ENCODE results near the gene DOC2A.

Gene DOC2A

DNA sequence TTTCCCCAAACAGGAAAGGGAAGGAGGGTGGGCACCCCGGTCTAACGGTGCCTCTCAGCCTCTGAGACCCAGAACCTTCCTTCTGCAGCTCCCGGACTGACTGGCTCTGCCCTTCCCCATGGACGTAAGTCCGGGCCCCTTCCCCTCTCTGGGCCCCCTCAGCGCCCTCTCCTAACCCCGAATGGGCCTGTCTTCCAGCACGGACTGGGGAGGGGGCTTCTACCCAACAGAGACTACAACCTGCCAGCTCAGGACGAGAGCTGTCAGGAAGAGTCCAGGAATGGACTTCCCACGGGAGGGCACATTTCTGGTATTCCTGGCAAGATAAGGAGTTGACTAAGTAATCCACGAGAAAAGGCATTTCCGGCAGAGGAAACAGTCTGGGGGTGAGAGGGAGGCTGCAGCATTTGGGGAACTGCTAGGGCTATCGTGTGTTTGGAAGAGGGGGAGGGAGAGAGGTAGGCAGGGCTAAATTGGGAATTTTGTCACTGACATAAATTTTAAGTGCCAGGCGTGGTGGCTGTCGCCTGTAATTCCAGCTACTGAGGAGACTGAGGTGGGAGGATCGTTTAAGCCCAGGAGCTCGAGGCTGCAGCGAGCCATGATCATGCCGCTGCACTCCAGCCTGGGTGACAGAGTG is 42.7 kb upstream of the DOC2A start:
- WGBS, 2 donors (ENCODE audit: extremely low coverage in 2 of 2, insufficient read length in 2 of 2, insufficient replicate concordance in 1 of 2), result no CpG with 5 or more reads among the region's 19 CpGs
- peak overlapping the region; percentile 86 for H3K14ac ChIP-seq (ENCODE audit: low read length)
- H4K8ac ChIP-seq (ENCODE audit: low read depth, low read length), result no peak overlapping the region
- peak overlapping the region; percentile 98 for H3K4me2 ChIP-seq (ENCODE audit: insufficient read depth, low read length, poor library complexity, severe bottlenecking)
- H3K27ac ChIP-seq (replicated peaks; ENCODE audit: low read length), result no peak overlapping the region
- peak overlapping the region; percentile 69 for H2BK15ac ChIP-seq (ENCODE audit: low read length)
- peak overlapping the region; percentile 28 for H2AK5ac ChIP-seq (ENCODE audit: low read depth, low read length)
- H2BK120ac ChIP-seq (ENCODE audit: low read depth, low read length), result peak overlapping the region; percentile 63
- peak overlapping the region; percentile 92 for H3K18ac ChIP-seq (ENCODE audit: low read length)
- H2BK12ac ChIP-seq (ENCODE audit: low read length), result peak overlapping the region; percentile 1
- peaks cover 7 to 9% of the 10 kb centered on the region in 2 donors for H3K4me1 ChIP-seq (ENCODE audit: control insufficient read depth in 2 of 2, insufficient read depth in 1 of 2, low read depth in 1 of 2, low read length in 2 of 2)
- H4K91ac ChIP-seq (ENCODE audit: low read depth, low read length, poor library complexity), result no peak overlapping the region
- H3K36me3 ChIP-seq (replicated peaks in 1 of 2; ENCODE audit: control insufficient read depth in 2 of 2, insufficient read depth in 2 of 2, low read length in 2 of 2), result peaks cover 2 to 20% of the 10 kb centered on the region in 2 donors
- H3K23ac ChIP-seq (ENCODE audit: low read depth, low read length, poor library complexity), result peak overlapping the region; percentile 89
- H3K4me3 ChIP-seq (ENCODE audit: low read length in 2 of 2), result peak overlapping the region; percentile 90 to 96
- H2AFZ ChIP-seq (ENCODE audit: low read length), result peak overlapping the region; percentile 99
- peak overlapping the region; percentile 85 for H3K9ac ChIP-seq (ENCODE audit: low read depth, low read length, poor library complexity)
- H2BK5ac ChIP-seq (ENCODE audit: low read length), result peak overlapping the region; percentile 60
- DNase-seq (ENCODE audit: low spot score), result no peak
- H3K9me3 ChIP-seq (replicated peaks in 1 of 2; ENCODE audit: control insufficient read depth in 2 of 2, insufficient read depth in 1 of 2, low read depth in 1 of 2, low read length in 2 of 2), result no peaks in the 10 kb centered on the region
- H3K79me1 ChIP-seq (ENCODE audit: low read depth, low read length), result no peaks in the 10 kb centered on the region
- peak overlapping the region; percentile 70 for H3K4ac ChIP-seq (ENCODE audit: low read length)
- no peaks in the 10 kb centered on the region for H3K27me3 ChIP-seq (ENCODE audit: control insufficient read depth in 3 of 3, insufficient read depth in 3 of 3, low read depth in 1 of 3, low read length in 3 of 3)

DNA sequence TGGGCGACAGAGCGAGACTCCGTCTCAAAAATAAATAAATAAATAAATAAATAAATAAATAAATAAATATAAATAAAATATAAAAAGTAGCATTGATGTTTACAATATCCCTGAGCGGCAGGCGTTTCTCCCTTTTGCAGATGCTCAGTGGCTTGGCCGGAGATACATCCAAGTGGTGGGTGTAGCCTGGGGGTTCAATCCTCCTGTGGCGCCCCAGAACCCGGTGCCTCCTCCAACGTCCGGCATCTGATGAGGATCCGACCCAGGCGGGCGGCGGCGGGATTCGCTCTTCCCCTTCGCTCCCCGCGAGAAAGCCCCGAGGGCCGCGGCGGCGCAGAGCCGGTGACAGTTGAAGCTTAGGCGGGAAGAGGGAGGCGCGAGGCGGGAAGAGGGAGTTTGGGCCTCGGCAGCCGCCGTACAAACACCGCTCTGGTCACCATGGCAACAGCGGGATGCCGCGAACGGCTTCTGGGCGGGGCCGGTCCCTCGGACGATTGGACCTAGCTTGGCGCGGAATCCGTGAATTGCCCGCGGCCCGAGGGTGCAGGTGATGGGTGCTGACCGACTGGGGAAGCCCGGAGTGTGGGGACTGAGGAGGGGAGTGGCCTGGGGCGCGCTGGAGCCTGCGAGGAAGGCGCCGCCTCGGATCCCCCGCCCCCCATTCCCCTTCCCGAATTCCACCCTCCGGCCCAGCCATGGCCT is 42.0 kb upstream of the DOC2A start:
- WGBS, 2 donors (ENCODE audit: extremely low coverage in 2 of 2, insufficient read length in 2 of 2, insufficient replicate concordance in 1 of 2), result no CpG with 5 or more reads among the region's 58 CpGs

DNA sequence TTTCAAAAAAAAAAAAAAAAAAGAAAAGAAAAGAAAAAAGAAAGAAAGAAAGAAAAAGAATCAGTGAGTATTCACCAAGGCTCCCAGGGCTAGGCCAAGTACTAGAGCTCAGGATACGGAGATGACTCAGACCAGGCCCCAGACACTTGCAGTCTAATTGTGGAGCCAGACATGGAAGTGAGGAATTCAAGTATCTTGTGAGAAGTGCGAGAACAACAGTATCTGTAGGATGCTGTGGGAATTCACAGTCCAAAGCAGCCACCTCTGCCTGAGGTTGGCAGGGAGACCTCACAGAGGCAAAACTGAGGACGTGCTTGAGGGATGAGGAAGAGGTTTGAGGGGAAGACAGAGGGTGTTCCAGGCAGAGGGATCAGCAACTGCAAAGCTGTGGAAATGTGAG is 40.7 kb upstream of the DOC2A start:
- no peak overlapping the region for H3K9ac ChIP-seq (ENCODE audit: low read depth, low read length, poor library complexity)
- H3K4me1 ChIP-seq (ENCODE audit: control insufficient read depth in 2 of 2, insufficient read depth in 1 of 2, low read depth in 1 of 2, low read length in 2 of 2), result peaks cover 7 to 9% of the 10 kb centered on the region in 2 donors
- H3K79me1 ChIP-seq (ENCODE audit: low read depth, low read length), result no peaks in the 10 kb centered on the region
- no peak overlapping the region for H3K4ac ChIP-seq (ENCODE audit: low read length)
- H3K9me3 ChIP-seq (replicated peaks in 1 of 2; ENCODE audit: control insufficient read depth in 2 of 2, insufficient read depth in 1 of 2, low read depth in 1 of 2, low read length in 2 of 2), result no peaks in the 10 kb centered on the region
- H3K27ac ChIP-seq (replicated peaks; ENCODE audit: low read length), result no peak overlapping the region
- no peak overlapping the region for H4K91ac ChIP-seq (ENCODE audit: low read depth, low read length, poor library complexity)
- WGBS, 2 donors (ENCODE audit: extremely low coverage in 2 of 2, insufficient read length in 2 of 2, insufficient replicate concordance in 1 of 2), result no CpG with 5 or more reads among the region's 3 CpGs
- no peak overlapping the region for H3K23ac ChIP-seq (ENCODE audit: low read depth, low read length, poor library complexity)
- H2BK120ac ChIP-seq (ENCODE audit: low read depth, low read length), result no peak overlapping the region
- no peak overlapping the region for H2BK5ac ChIP-seq (ENCODE audit: low read length)
- peaks cover 0 to 7% of the 10 kb centered on the region in 2 donors for H3K36me3 ChIP-seq (replicated peaks in 1 of 2; ENCODE audit: control insufficient read depth in 2 of 2, insufficient read depth in 2 of 2, low read length in 2 of 2)
- no peak overlapping the region for H2BK12ac ChIP-seq (ENCODE audit: low read length)
- H2BK15ac ChIP-seq (ENCODE audit: low read length), result no peak overlapping the region
- no peak overlapping the region for H2AK5ac ChIP-seq (ENCODE audit: low read depth, low read length)
- no peaks in the 10 kb centered on the region for H3K27me3 ChIP-seq (ENCODE audit: control insufficient read depth in 3 of 3, insufficient read depth in 3 of 3, low read depth in 1 of 3, low read length in 3 of 3)
- H4K8ac ChIP-seq (ENCODE audit: low read depth, low read length), result no peak overlapping the region
- H3K18ac ChIP-seq (ENCODE audit: low read length), result no peak overlapping the region
- H2AFZ ChIP-seq (ENCODE audit: low read length), result no peak overlapping the region
- no peak overlapping the region for H3K4me2 ChIP-seq (ENCODE audit: insufficient read depth, low read length, poor library complexity, severe bottlenecking)
- no peak overlapping the region for H3K4me3 ChIP-seq (ENCODE audit: low read length in 2 of 2)
- no peak for DNase-seq (ENCODE audit: low spot score)
- no peak overlapping the region for H3K14ac ChIP-seq (ENCODE audit: low read length)

More for the DNA sequence above, 42.0 kb upstream of the DOC2A start:
- Histone ChIP-seq H3K4ac (ENCODE audit: low read length) (peak overlapping the region; percentile 70), H4K8ac (ENCODE audit: low read depth, low read length) (no peak overlapping the region), H2AFZ (ENCODE audit: low read length) (peak overlapping the region; percentile 99), H3K4me3 (ENCODE audit: low read length in 2 of 2) (peak overlapping the region; percentile 90 to 96), H2AK5ac (ENCODE audit: low read depth, low read length) (peak overlapping the region; percentile 28), H2BK120ac (ENCODE audit: low read depth, low read length) (peak overlapping the region; percentile 63), H2BK5ac (ENCODE audit: low read length) (peak overlapping the region; percentile 60), H3K4me1 (ENCODE audit: control insufficient read depth in 2 of 2, insufficient read depth in 1 of 2, low read depth in 1 of 2, low read length in 2 of 2) (peaks cover 7 to 9% of the 10 kb centered on the region in 2 donors), H4K91ac (ENCODE audit: low read depth, low read length, poor library complexity) (no peak overlapping the region), H2BK15ac (ENCODE audit: low read length) (peak overlapping the region; percentile 69), H3K9me3 (replicated peaks in 1 of 2; ENCODE audit: control insufficient read depth in 2 of 2, insufficient read depth in 1 of 2, low read depth in 1 of 2, low read length in 2 of 2) (no peaks in the 10 kb centered on the region), H3K27me3 (ENCODE audit: control insufficient read depth in 3 of 3, insufficient read depth in 3 of 3, low read depth in 1 of 3, low read length in 3 of 3) (no peaks in the 10 kb centered on the region), H3K14ac (ENCODE audit: low read length) (peak overlapping the region; percentile 86), H2BK12ac (ENCODE audit: low read length) (no peak overlapping the region), H3K4me2 (ENCODE audit: insufficient read depth, low read length, poor library complexity, severe bottlenecking) (peak overlapping the region; percentile 98), H3K36me3 (replicated peaks in 1 of 2; ENCODE audit: control insufficient read depth in 2 of 2, insufficient read depth in 2 of 2, low read length in 2 of 2) (peaks cover 2 to 16% of the 10 kb centered on the region in 2 donors), H3K23ac (ENCODE audit: low read depth, low read length, poor library complexity) (peak overlapping the region; percentile 89), H3K18ac (ENCODE audit: low read length) (peak overlapping the region; percentile 92), H3K79me1 (ENCODE audit: low read depth, low read length) (no peaks in the 10 kb centered on the region), H3K9ac (ENCODE audit: low read depth, low read length, poor library complexity) (peak overlapping the region; percentile 85), H3K27ac (replicated peaks; ENCODE audit: low read length) (no peak overlapping the region)
- peak; percentile 85 for DNase-seq (ENCODE audit: low spot score)

DNA sequence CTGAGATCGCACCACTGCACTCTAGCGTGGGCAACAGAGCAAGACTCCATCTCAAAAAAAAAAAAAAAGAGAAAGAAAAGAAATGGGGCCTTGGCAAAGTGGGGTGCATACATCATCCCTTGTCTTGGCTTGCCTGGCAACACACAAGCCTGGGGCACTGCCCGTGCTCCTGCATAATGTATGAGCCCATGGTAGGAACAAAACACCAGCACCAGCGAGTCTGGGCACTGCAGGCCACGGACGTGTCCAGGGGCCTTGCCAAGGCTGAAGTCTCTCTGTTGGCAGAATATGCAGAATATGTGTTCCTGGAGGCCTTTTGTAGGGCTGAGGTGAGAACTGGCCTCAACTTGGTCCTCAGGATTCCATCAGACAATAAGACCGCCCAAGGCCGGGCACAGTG is 39.0 kb upstream of the DOC2A start:
- H4K91ac ChIP-seq (ENCODE audit: low read depth, low read length, poor library complexity), result no peak overlapping the region
- no peak overlapping the region for H3K27ac ChIP-seq (replicated peaks; ENCODE audit: low read length)
- no peak overlapping the region for H3K4me3 ChIP-seq (ENCODE audit: low read length in 2 of 2)
- no peak for DNase-seq (ENCODE audit: low spot score)
- no peak overlapping the region for H4K8ac ChIP-seq (ENCODE audit: low read depth, low read length)
- no peak overlapping the region for H2AFZ ChIP-seq (ENCODE audit: low read length)
- H3K79me1 ChIP-seq (ENCODE audit: low read depth, low read length), result peaks cover 4% of the 10 kb centered on the region
- no peak overlapping the region for H3K23ac ChIP-seq (ENCODE audit: low read depth, low read length, poor library complexity)
- peaks cover 0 to 3% of the 10 kb centered on the region in 2 donors for H3K9me3 ChIP-seq (replicated peaks in 1 of 2; ENCODE audit: control insufficient read depth in 2 of 2, insufficient read depth in 1 of 2, low read depth in 1 of 2, low read length in 2 of 2)
- peaks cover 7 to 9% of the 10 kb centered on the region in 2 donors for H3K4me1 ChIP-seq (ENCODE audit: control insufficient read depth in 2 of 2, insufficient read depth in 1 of 2, low read depth in 1 of 2, low read length in 2 of 2)
- WGBS, 2 donors (ENCODE audit: extremely low coverage in 2 of 2, insufficient read length in 2 of 2, insufficient replicate concordance in 1 of 2), result no CpG with 5 or more reads among the region's 8 CpGs
- H3K18ac ChIP-seq (ENCODE audit: low read length), result no peak overlapping the region
- no peak overlapping the region for H2BK12ac ChIP-seq (ENCODE audit: low read length)
- H3K4me2 ChIP-seq (ENCODE audit: insufficient read depth, low read length, poor library complexity, severe bottlenecking), result no peak overlapping the region
- H3K36me3 ChIP-seq (replicated peaks in 1 of 2; ENCODE audit: control insufficient read depth in 2 of 2, insufficient read depth in 2 of 2, low read length in 2 of 2), result no peaks in the 10 kb centered on the region
- no peak overlapping the region for H3K4ac ChIP-seq (ENCODE audit: low read length)
- no peak overlapping the region for H2BK5ac ChIP-seq (ENCODE audit: low read length)
- H3K14ac ChIP-seq (ENCODE audit: low read length), result no peak overlapping the region
- H2AK5ac ChIP-seq (ENCODE audit: low read depth, low read length), result no peak overlapping the region
- H3K27me3 ChIP-seq (ENCODE audit: control insufficient read depth in 3 of 3, insufficient read depth in 3 of 3, low read depth in 1 of 3, low read length in 3 of 3), result peaks cover 0 to 4% (median 0%) of the 10 kb centered on the region in 3 experiments
- no peak overlapping the region for H2BK120ac ChIP-seq (ENCODE audit: low read depth, low read length)
- no peak overlapping the region for H2BK15ac ChIP-seq (ENCODE audit: low read length)
- H3K9ac ChIP-seq (ENCODE audit: low read depth, low read length, poor library complexity), result no peak overlapping the region
